H9 (cell line): ENCODE data around the gene AGAP3. TPM values are rescaled to one million over a fixed set of nuclear protein-coding genes. Genes with fewer than 3 reads are reported as not detected.

ENCODE experiments used
- DNase-seq: peaks from one replicate; pipeline ENCODE4 v3.0.0-alpha.2; 2017
- H2AFZ ChIP-seq: one replicate; pipeline ENCODE4 v1.6.1; 2013; ENCODE audit warnings: mild to moderate bottlenecking, low read length, control low read depth, moderate library complexity
- H2AK5ac ChIP-seq: 2 replicates; pipeline ENCODE4 v1.6.1; 2013; ENCODE audit warnings: low read length, control low read depth, mixed read lengths; ENCODE audit not compliant: insufficient read length
- H2BK120ac ChIP-seq: one replicate; pipeline ENCODE4 v1.6.1; 2013; ENCODE audit warnings: low read depth, mild to moderate bottlenecking, low read length, control low read depth, inconsistent platforms; ENCODE audit not compliant: poor library complexity, severe bottlenecking
- H2BK12ac ChIP-seq: 2 replicates; pipeline ENCODE4 v1.6.1; 2013; ENCODE audit warnings: low read length, control low read depth, mixed read lengths, low read depth; ENCODE audit not compliant: insufficient read length
- H2BK15ac ChIP-seq: 2 replicates; pipeline ENCODE4 v1.6.1; 2013; ENCODE audit warnings: low read depth, low read length, control low read depth
- H2BK20ac ChIP-seq: one replicate; pipeline ENCODE4 v1.6.1; 2013; ENCODE audit warnings: low read depth, mild to moderate bottlenecking, low read length, control low read depth, inconsistent platforms; ENCODE audit not compliant: poor library complexity, severe bottlenecking
- H2BK5ac ChIP-seq: 2 replicates; pipeline ENCODE4 v1.6.1; 2013; ENCODE audit warnings: low read length, control low read depth, mixed read lengths; ENCODE audit not compliant: insufficient read length
- H3K14ac ChIP-seq: 2 replicates; pipeline ENCODE4 v1.6.1; 2013; ENCODE audit warnings: low read length, control low read depth; ENCODE audit not compliant: insufficient read depth
- H3K18ac ChIP-seq: 2 replicates; pipeline ENCODE4 v1.6.1; 2013; ENCODE audit warnings: low read depth, mild to moderate bottlenecking, mixed read lengths, low read length, control low read depth; ENCODE audit not compliant: insufficient read length
- H3K23ac ChIP-seq: 2 replicates; pipeline ENCODE4 v1.6.1; 2013; ENCODE audit warnings: low read length, control low read depth, mixed read lengths, low read depth; ENCODE audit not compliant: insufficient read length
- H3K23me2 ChIP-seq: 2 replicates; pipeline ENCODE4 v1.6.1; 2013; ENCODE audit warnings: low read depth, mild to moderate bottlenecking, mixed read lengths, low read length, control low read depth; ENCODE audit not compliant: insufficient read length, poor library complexity, severe bottlenecking
- H3K27ac ChIP-seq: 2 replicates; pipeline ENCODE4 v1.5.1; 2013; ENCODE audit warnings: low read length, control low read depth, mixed read lengths, low read depth; ENCODE audit not compliant: insufficient read length
- H3K27me3 ChIP-seq: 2 replicates; pipeline ENCODE4 v1.6.1; 2013; ENCODE audit warnings: low read length, control low read depth, inconsistent platforms; ENCODE audit not compliant: insufficient read depth
- H3K4ac ChIP-seq: 2 replicates; pipeline ENCODE4 v1.6.1; 2013; ENCODE audit warnings: low read depth, mild to moderate bottlenecking, control low read depth, inconsistent platforms, low read length, moderate library complexity
- H3K4me1 ChIP-seq: 2 replicates; pipeline ENCODE4 v1.6.1; 2013; ENCODE audit warnings: low read length, control low read depth, inconsistent platforms; ENCODE audit not compliant: insufficient read depth
- H3K4me2 ChIP-seq: 2 replicates; pipeline ENCODE4 v1.6.1; 2013; ENCODE audit warnings: low read length, control low read depth, mixed read lengths; ENCODE audit not compliant: insufficient read length, insufficient read depth
- H3K56ac ChIP-seq: 2 replicates; pipeline ENCODE4 v1.6.1; 2013; ENCODE audit warnings: low read depth, mild to moderate bottlenecking, mixed read lengths, low read length, control low read depth; ENCODE audit not compliant: insufficient read length
- H3K79me1 ChIP-seq: 2 replicates; pipeline ENCODE4 v1.6.1; 2013; ENCODE audit warnings: low read depth, mild to moderate bottlenecking, moderate library complexity, low read length, control low read depth, inconsistent platforms; ENCODE audit not compliant: insufficient read depth, poor library complexity, severe bottlenecking
- H3K79me2 ChIP-seq: 2 replicates; pipeline ENCODE4 v1.6.1; 2013; ENCODE audit warnings: low read length, control low read depth, inconsistent platforms; ENCODE audit not compliant: insufficient read depth
- H3K9ac ChIP-seq: 2 replicates; pipeline ENCODE4 v1.6.1; 2013; ENCODE audit warnings: low read length, control low read depth, mixed read lengths; ENCODE audit not compliant: insufficient read length; ENCODE audit errors: extremely low read depth
- H3K9me3 ChIP-seq: one replicate; pipeline ENCODE4 v1.6.1; 2013; ENCODE audit warnings: low read depth, low read length, inconsistent platforms; ENCODE audit not compliant: control insufficient read depth
- H3T11ph ChIP-seq: one replicate; pipeline ENCODE4 v1.6.1; 2013; ENCODE audit warnings: mild to moderate bottlenecking, low read length, control low read depth, inconsistent platforms
- H4K20me1 ChIP-seq: one replicate; pipeline ENCODE4 v1.6.1; 2013; ENCODE audit not compliant: control insufficient read depth, insufficient read length, insufficient read depth
- H4K5ac ChIP-seq: 2 replicates; pipeline ENCODE4 v1.6.1; 2013; ENCODE audit warnings: low read depth, mild to moderate bottlenecking, mixed read lengths, low read length, control low read depth; ENCODE audit not compliant: insufficient read length
- H4K8ac ChIP-seq: replicated peaks from 2 replicates; pipeline ENCODE4 v1.6.1; 2013; ENCODE audit warnings: low read length, control low read depth, mixed read lengths, low read depth; ENCODE audit not compliant: insufficient read length
- H4K91ac ChIP-seq: 2 replicates; pipeline ENCODE4 v1.6.1; 2013; ENCODE audit warnings: low read depth, mild to moderate bottlenecking, moderate library complexity, mixed read lengths, low read length, control low read depth; ENCODE audit not compliant: insufficient read length
- H3K27ac Mint-ChIP-seq, 3 experiments: 2 replicates in 2 of 3; 3 replicates in 1 of 3; pipeline ENCODE4 v1.8.0; 2020 to 2021; ENCODE audit warnings: mixed read lengths in 3 of 3, mild to moderate bottlenecking in 1 of 3, moderate library complexity in 1 of 3
- H3K27me3 Mint-ChIP-seq: 2 replicates; pipeline ENCODE4 v1.8.0; 2021; ENCODE audit warnings: low read depth, mild to moderate bottlenecking, moderate library complexity, mixed read lengths
- H3K36me3 Mint-ChIP-seq, 3 experiments: 2 replicates in 2 of 3; 3 replicates in 1 of 3; pipeline ENCODE4 v1.8.0; 2020 to 2021; ENCODE audit warnings: low read depth in 3 of 3, mixed read lengths in 3 of 3; ENCODE audit not compliant: insufficient read depth in 1 of 3
- H3K4me1 Mint-ChIP-seq, 2 experiments: 2 replicates each; pipeline ENCODE4 v1.8.0; 2020; ENCODE audit warnings: mixed read lengths in 2 of 2
- H3K4me3 Mint-ChIP-seq, 2 experiments: 2 replicates in 1 of 2; 3 replicates in 1 of 2; pipeline ENCODE4 v1.8.0; 2020 to 2021; ENCODE audit warnings: mild to moderate bottlenecking in 2 of 2, mixed read lengths in 2 of 2, moderate library complexity in 1 of 2
- H3K9me3 Mint-ChIP-seq, 2 experiments: 2 replicates in 1 of 2; 3 replicates in 1 of 2; pipeline ENCODE4 v1.8.0; 2020; ENCODE audit warnings: mild to moderate bottlenecking in 2 of 2, mixed read lengths in 2 of 2, moderate library complexity in 1 of 2
- CTCF ChIP-seq: fragments of 200-600 bp; sonication (generic); conservative IDR thresholded peaks from 3 replicates; pipeline ENCODE4 v1.8.0; 2021; ENCODE audit warnings: antibody characterized with exemption, mild to moderate bottlenecking
- WGBS: extraction: QIAGEN DNeasy Blood & Tissue Kit; methylation state at CpG from one replicate; pipeline ENCODE4 v1.1.7; 2013; ENCODE audit warnings: missing lambda C conversion rate, low lambda C conversion rate, mixed read lengths; ENCODE audit not compliant: insufficient read length; ENCODE audit errors: extremely low coverage; 5-methylcytosine and 5-hydroxymethylcytosine counted together
- total RNA-seq: library from RNA; stranded (reverse); gene quantifications from 2 replicates; pipeline ENCODE4 v1.2.1, GENCODE V29; 2021

The AGAP3 gene
- total RNA-seq, 1 experiment from 2014 or later: 97.7 TPM

DNA sequence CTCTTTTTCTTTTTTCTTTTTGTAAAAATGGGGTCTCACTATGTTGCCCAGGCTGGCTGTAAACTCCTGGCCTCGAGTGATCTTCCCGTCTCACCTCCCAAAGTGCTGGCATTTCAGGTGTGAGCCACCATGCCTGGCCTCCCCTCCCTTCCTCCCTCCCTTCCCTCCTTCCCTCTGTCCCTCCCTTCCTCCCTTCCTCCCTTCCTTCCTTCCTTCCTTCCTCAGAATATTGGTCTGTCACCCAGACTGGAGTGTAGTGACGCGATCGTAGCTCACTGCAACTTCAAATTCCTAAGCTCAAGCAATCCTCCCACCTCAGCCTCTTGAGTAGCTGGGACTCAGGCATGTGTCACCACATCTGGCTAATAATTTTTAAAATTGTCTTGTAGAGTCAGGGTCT lies 8.4 kb downstream of the AGAP3 start:
- Histone ChIP-seq H2AK5ac (no peak overlapping the region), H3K79me1 (peaks cover 7% of the 10 kb centered on the region), H3K18ac (no peak overlapping the region), H2BK120ac (no peak overlapping the region), H3K79me2 (peaks cover 27% of the 10 kb centered on the region), H3K23me2 (no peaks in the 10 kb centered on the region), H3K4ac (no peak overlapping the region), H2BK15ac (no peak overlapping the region), H3K23ac (no peak overlapping the region), H3K9me3 (no peaks in the 10 kb centered on the region), H2BK20ac (no peak overlapping the region), H2BK5ac (no peak overlapping the region), H3K56ac (no peak overlapping the region), H4K5ac (no peak overlapping the region), H4K20me1 (no peaks in the 10 kb centered on the region), H2AFZ (no peak overlapping the region), H4K91ac (no peak overlapping the region), H3K14ac (no peak overlapping the region), H2BK12ac (no peak overlapping the region), H3K9ac (no peak overlapping the region), H3T11ph (no peak overlapping the region), H3K4me1 (no peaks in the 10 kb centered on the region), H3K27ac (no peak overlapping the region), H4K8ac (no peak overlapping the region), H3K4me2 (no peak overlapping the region), H3K27me3 (no peaks in the 10 kb centered on the region)
- no peaks in the 10 kb centered on the region for H3K9me3 Mint-ChIP-seq
- no CpG with 5 or more reads among the region's 5 CpGs for WGBS
- no peak for TF ChIP-seq CTCF
- peaks cover 0 to 28% (median 8%) of the 10 kb centered on the region in 3 experiments; a peak in 5 of 7 replicates for H3K36me3 Mint-ChIP-seq
- H3K4me3 Mint-ChIP-seq: no peak overlapping the region
- peak overlapping the region in 2 of 3 experiments; percentile 18 to 92; a peak in 1 of 7 replicates for H3K27ac Mint-ChIP-seq
- H3K27me3 Mint-ChIP-seq: no peaks in the 10 kb centered on the region
- H3K4me1 Mint-ChIP-seq: peaks cover 16 to 23% of the 10 kb centered on the region in 2 experiments
- DNase-seq: no peak
